GM19372 (cell line): ENCODE data around the gene OR7C1.
"Not testable (repeated sequence)": the region's sequence is repeated elsewhere in the genome, so short reads cannot be mapped to it uniquely, and the experiment has no call there.

Source experiments
- ATAC-seq: cut with Tn5 transposase; IDR thresholded peaks from one replicate; pipeline ENCODE4 v1.9.1; 2021; ENCODE audit warnings: mild to moderate bottlenecking, low read depth, moderate library complexity; ENCODE audit not compliant: unreplicated experiment

The OR7C1 gene

GRCh38 chr19:14785102-14785793, 49.7 kb downstream of the OR7C1 start:
- ATAC-seq: not testable (repeated sequence)

GRCh38 chr19:14784730-14785101, 50.3 kb downstream of the OR7C1 start:
- ATAC-seq: not testable (repeated sequence)

GRCh38 chr19:14783410-14783998, 51.5 kb downstream of the OR7C1 start:
- not testable (repeated sequence) for ATAC-seq

GRCh38 chr19:14782626-14783409, 52.2 kb downstream of the OR7C1 start:
- no peak for ATAC-seq

- ATAC-seq: not testable (repeated sequence)
Measured at GRCh38 chr19:14781713-14782536, 53.1 kb downstream of the OR7C1 start.

- not testable (repeated sequence) for ATAC-seq
Measured at GRCh38 chr19:14780622-14781225, 54.3 kb downstream of the OR7C1 start.

- no peak for ATAC-seq
Measured at GRCh38 chr19:14779151-14779550, 55.8 kb downstream of the OR7C1 start.

GRCh38 chr19:14778110-14778845, 56.7 kb downstream of the OR7C1 start, which contains the start of gene ADGRE2:
Gene ADGRE2 (minus strand): TSS chr19:14778560. CDS start chr19:14776756, 1,804 bp downstream.
- not testable (repeated sequence) for ATAC-seq

- ATAC-seq: not testable (repeated sequence)
Measured at GRCh38 chr19:14777645-14778044, 57.3 kb downstream of the OR7C1 start.

GRCh38 chr19:14775869-14776586, 59.0 kb downstream of the OR7C1 start:
- no peak for ATAC-seq

GRCh38 chr19:14775326-14775725, 59.7 kb downstream of the OR7C1 start:
- ATAC-seq: not testable (repeated sequence)

GRCh38 chr19:14774373-14774772, 60.6 kb downstream of the OR7C1 start:
- no peak for ATAC-seq

GRCh38 chr19:14773722-14774121, 61.3 kb downstream of the OR7C1 start:
- ATAC-seq: not testable (repeated sequence)

- no peak for ATAC-seq
Measured at GRCh38 chr19:14772995-14773394, 62.0 kb downstream of the OR7C1 start.

GRCh38 chr19:14772467-14772866, 62.5 kb downstream of the OR7C1 start:
- ATAC-seq: no peak

GRCh38 chr19:14770944-14771839, 63.8 kb downstream of the OR7C1 start:
- ATAC-seq: no peak

- no peak for ATAC-seq
Measured at GRCh38 chr19:14770136-14770535, 64.8 kb downstream of the OR7C1 start.

GRCh38 chr19:14769201-14769600, 65.8 kb downstream of the OR7C1 start:
- ATAC-seq: no peak
